Activated CD8-positive, alpha-beta memory T cell treated with anti-CD3 and anti-CD28 coated beads, Interleukin-2, amount 50 U/mL, for 1 hour (primary cell): ENCODE measurements around the gene KLHL24.
"Not testable (repeated sequence)": the region's sequence is repeated elsewhere in the genome, so short reads cannot be mapped to it uniquely, and the experiment has no call there.

Source experiments
- DNase-seq: peaks from one replicate; pipeline ENCODE4 v3.0.0-alpha.2; 2020; ENCODE audit errors: extremely low read depth

Gene KLHL24, protein sequence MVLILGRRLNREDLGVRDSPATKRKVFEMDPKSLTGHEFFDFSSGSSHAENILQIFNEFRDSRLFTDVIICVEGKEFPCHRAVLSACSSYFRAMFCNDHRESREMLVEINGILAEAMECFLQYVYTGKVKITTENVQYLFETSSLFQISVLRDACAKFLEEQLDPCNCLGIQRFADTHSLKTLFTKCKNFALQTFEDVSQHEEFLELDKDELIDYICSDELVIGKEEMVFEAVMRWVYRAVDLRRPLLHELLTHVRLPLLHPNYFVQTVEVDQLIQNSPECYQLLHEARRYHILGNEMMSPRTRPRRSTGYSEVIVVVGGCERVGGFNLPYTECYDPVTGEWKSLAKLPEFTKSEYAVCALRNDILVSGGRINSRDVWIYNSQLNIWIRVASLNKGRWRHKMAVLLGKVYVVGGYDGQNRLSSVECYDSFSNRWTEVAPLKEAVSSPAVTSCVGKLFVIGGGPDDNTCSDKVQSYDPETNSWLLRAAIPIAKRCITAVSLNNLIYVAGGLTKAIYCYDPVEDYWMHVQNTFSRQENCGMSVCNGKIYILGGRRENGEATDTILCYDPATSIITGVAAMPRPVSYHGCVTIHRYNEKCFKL

DNA sequence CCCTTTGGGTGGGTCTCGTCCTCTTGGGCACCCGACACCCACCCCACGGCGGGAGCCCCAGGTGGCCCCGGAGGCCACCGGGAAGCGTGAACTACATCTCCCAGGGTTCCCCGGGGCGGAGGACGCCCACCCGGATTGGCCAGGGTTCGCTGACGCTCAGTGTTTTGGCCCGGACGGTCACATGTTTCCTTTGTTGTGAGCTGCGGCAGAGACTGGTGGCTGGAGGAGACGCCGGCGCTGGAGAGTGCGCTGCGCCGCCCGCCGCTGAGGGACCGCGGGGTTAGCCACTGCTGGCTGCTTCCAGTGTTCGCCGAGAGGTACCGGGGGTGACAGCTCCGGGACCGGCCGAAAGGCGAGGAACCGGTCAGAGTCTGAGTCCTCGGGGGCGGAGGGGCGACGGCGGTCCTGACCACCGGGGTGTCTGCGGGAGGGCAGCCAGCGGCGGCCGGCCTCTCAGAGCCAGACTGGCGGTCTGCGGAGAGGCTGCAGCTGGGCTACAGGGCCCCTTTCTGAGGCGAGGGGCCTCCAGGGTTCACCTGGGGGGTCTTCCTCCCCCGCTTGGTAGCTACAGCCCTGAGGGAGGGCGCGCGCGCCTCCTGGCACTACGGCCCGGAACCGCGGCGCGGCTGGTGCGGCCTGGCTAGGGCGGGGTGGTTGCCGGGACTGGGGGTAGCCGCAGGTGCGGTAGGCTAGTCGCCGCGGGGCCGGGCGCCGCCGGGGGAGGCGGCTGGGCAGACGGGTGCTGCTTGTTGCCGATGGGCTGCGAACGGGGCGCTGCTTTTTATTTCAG, at the start of gene KLHL24:
TSS of gene KLHL24 (plus strand) at position 193 of the 790 bp plus-strand sequence. CDS start 14,734 bp downstream, outside the sequence.
- DNase-seq = peak; percentile 69

DNA sequence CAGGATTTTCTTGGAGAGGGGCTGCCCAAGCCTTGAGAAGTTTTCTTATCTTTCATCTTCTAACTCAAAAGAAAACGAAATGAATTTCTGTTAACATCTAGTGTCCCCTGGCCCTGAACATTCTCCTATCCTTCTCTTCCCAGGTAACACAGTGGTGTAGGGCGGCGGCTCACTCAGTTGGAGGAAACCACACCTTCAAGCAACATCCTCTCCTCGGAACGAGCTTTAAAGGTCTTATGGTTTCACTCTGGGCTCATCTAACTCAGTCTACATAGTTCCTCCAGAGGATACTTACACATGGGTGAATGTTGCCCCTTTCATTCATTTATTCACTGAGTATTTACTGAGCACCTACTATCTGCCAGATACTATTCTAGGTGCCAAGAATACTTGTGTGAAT, 48.9 kb upstream of the KLHL24 start:
- no peak for DNase-seq

DNA sequence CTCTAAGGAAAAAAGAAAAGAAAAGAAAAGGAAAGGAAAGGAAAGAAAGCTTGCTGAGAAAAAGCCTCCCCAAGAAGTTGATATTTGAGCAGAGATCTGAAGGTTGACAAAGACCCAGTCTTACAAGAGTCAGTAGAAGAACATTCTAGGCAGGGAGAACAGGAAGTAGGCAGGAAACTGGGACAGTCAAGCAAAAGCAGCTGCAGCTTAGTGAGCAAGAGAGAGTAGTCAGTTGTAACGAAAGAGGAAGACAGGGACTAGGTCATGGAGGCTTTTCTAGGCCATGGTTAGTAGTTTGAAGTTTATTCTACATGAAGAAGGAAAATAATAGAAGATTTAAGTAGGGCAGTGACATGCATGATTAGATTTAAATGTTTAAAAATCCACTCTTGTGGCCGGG, 48.1 kb upstream of the KLHL24 start:
- DNase-seq = no peak

DNA sequence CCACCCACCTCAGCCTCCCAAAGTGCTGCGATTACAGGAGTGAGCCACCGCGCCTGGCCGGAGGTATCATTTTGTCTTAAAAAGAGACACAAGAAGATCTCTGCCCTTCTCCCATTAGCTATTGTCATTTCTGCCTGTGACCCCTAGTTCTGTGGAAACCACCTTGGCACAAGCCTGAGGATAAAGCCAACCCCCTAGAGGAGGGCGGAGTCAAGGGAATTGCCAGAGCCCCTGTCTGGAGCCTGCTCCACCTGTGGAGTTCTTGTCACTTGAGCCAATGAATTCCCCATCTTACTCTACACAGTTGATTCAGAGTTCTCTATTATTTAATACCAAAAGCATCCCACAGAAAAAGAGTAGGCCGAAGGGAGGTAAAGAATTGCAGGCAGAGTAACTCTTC, 45.0 kb upstream of the KLHL24 start:
- DNase-seq = no peak

DNA sequence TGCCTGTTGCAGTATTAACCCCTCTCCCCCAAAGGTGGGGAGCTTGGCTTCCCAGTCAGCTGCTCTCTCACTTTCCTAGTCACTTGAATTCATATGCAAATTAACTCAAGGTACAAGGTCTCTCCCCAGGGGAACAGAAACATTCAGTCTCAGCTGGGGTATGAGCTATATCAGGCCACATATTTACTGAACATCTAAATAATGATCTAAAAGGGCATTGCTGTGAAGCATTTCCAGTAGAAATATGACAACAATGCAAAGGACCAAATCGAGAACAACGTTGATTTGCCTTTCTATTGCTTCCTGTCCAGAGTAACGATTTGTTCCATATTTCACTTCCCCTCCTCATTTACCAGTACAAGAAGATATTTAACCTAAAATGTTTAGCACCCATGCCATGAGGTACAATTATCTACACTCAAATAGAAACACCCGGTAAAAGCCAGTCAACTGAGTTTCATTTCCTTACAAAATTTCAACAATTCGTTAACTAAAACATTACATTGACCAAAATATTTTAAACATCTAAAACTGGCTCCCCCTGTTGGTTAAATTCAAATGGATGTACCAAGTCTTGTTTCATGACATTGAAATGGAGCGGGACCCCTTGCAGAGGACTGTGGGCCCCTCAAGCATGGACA, 43.4 kb upstream of the KLHL24 start:
- DNase-seq = no peak

DNA sequence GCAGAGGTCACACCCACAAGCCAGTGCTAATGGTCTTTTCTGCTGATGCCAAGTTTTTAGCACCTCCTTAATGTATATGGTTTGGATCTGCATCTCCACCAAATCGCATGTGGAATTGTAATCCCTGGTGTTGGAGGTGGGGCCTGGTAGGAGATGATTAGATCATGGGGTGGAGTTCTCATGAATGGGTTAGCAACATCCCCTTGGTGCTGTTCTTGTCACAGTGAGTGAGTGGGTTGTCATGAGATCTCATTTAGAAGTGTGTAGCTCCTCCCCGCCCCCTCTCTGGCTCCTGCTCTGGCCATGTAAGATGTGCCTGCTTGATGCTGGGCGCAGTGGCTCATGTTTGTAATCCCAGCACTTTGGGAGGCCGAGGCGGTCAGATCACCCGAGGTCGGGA, 42.6 kb upstream of the KLHL24 start:
- no peak for DNase-seq

DNA sequence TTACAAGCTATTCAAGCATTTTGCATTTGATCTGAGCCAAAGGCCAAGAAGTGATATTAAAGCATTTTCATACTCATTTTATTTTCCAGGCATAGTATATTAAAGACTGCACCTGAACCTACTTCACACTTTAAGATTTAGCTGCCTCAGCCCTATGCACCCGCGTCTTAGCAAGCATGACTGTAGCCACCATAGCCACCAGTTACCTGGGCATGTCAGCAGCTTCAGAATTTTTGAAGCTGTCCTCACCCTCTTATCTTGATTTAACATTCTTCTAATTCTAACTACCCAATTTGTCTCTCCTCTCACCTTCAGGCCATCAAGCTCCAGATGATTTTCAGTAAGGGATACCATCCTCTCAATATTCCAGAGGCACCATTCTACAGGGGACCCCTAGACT, 40.8 kb upstream of the KLHL24 start:
- no peak for DNase-seq

DNA sequence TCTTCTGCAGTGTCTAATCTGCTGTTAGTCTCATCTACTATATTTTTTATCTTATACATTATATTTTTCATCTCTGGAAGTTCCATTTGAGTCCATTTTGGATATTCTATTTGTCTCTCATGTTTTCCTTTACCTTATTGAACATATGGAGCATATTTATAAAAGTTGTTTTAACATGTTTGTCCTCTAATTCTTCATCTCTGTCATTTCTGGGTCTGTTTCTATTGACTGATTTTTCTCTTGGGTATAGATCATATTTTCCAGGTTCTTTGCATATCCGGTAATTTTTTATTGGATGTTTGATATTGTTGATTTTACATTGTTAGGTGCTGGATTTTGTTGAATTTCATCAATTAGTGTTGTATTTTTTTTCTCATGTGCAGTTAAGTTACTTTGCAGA, 37.5 kb upstream of the KLHL24 start:
- no peak for DNase-seq

DNA sequence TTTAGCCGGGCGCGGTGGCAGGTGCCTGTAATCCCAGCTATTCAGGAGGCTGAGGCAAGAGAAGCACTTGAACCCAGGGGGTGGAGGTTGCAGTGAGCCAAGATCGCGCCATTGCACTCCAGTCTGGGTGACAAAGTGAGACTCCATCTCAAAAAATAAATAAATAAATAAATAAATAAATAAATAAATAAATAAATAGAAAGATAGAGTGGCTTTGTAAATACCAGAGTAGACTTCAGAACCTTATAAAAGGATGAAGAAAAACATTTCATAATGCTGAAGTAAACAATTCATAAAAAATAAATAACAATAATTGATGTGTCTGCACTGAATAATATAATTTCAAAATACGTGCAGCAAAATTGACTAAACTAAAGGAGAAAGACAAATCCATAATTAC, 24.1 kb upstream of the KLHL24 start:
- not testable (repeated sequence) for DNase-seq

DNA sequence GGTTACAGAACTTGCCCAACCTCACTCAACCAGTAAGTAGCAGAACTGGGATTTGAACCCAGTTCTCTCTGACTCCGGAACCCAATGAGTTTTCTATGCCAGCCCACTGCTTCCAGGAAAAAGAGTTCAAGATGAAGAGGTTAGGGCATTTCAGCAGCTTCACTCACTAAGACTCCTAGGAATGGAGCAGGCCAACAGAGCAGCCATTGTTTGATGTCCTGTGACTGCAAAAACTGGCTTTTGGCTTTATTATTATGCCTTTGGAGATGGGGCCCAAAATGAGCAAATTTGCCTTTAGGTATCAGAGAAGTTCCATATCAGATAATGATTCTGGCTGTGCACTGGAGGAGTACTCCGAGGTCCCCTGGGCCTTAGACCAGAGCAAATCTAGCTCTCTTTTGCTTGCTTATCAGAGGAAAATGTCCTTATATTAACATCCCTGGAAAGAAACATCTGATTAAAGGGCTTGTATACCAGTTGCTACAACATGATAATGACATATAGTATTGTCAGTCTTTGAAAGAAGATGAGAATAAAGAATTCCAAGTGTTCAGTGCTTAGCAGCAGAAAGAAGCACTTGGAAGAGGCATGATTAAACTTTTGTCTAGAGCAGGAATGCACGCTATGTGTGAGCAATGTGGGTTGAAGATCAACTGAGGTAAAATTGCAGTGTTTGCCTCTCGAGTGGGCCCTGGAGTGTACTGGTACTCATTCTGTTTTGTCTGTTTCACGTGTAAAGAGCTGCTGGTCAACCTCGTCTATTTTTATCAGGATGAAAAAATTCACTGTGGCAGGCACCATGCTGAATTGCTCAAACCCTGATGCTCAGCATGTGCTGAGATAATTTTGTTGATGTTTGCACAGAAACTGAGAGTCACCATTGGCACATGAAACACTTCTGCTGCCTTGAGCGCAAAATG, 21.8 kb upstream of the KLHL24 start:
- no peak for DNase-seq

DNA sequence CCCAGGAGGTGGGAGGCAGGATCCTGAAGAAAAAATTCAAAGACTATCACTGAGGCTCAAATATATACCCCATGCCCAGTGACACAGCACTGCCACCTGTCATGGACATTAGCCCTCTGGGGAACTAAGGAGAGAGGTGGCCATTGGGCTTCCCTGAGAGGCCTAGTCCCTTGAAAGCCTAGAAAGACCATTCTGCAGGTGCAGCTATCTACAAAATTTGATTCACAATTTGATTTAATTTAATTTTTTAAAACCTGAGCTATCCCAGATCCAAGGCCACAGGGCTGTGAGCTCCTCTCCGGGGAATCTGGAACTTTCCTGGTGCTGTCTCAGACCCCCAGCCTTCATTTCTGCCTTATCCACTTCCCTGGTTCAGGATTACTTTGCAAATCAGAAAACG, 16.9 kb upstream of the KLHL24 start:
- no peak for DNase-seq

DNA sequence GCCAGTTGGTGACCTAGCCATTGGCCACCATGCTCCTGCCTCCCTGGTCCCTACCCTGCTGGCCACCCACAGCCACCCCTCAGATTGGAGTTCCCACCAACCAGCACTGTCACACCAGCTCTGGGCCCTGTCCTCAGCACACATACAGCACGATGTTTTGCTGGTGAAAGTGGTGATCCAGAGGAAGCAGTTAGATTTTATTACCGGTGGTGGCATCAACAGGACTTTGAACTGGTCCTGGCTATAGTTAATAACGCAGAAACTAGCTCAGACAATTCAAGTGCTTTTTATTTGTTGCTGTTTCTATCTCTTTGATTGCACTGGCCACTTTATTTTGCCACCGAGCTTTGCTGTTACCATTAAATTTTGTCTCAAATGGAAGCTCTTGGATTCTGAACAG, 16.4 kb upstream of the KLHL24 start:
- DNase-seq = no peak

DNA sequence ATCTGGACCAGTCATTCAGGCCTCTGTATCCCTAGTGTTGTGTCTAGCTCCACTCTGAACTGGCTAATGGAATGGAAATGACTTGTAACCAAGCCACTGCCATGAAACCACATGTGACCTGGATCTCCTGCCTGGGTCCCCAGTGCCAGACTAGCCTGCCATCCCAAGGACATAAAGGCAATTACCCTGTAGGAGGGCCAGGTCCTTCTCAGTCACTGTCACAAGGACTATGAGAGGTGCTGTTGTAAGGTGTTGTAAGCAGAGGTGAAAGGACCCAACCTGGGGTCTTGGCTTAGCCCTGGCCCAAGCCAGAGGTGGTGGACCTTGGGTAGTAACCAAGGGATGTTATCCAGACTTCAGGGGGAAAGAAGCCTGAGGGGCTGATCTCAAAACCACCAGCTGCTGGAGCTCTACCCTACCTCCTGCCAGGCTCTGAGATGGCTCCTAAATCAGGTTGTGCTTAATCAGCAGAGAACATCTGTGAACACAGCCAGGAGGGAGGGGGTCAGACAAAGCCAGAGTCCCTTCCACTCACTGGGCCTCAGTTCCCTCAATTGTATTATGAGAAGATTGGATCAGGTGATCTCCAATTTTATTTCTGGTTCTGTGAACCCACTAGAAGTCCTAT, 15.7 kb upstream of the KLHL24 start:
- no peak for DNase-seq

DNA sequence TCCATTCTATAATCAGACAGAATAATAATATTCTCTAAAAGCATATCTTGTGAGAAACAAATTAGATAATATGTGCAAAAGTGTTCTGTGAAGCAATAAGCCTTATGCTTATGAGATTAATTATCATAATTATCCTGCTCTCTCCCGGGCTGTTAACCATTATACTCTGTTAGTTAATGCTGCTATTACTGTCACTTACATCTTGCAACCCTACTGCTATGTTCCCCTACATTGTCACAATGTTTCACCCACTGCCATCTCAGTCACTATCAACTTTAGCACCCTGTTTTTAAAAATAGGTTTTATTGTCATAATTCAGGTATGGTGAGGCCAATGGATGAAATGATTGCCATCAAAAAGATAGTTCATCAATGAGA, 15.2 kb upstream of the KLHL24 start:
- DNase-seq = no peak

DNA sequence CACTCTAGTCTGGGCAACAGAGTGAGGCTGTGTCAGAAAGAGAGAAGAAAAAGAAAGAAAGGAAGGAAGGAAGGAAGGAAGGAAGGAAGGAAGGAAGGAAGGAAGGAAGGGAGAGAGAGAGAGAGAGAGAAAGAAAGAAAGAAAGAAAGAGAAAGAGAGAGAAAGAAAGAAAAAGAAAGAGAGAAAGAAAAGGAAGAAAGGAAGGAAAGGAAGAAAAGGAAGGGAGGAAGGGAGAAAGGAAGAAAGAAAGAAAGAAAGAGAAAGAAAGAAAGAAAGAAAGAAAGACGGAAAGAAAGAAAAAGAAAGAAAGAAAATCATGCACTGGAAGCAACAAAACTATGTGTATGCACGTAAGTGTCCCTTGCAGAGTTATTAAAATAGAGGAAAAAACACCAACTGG, 12.9 kb upstream of the KLHL24 start:
- not testable (repeated sequence) for DNase-seq

DNA sequence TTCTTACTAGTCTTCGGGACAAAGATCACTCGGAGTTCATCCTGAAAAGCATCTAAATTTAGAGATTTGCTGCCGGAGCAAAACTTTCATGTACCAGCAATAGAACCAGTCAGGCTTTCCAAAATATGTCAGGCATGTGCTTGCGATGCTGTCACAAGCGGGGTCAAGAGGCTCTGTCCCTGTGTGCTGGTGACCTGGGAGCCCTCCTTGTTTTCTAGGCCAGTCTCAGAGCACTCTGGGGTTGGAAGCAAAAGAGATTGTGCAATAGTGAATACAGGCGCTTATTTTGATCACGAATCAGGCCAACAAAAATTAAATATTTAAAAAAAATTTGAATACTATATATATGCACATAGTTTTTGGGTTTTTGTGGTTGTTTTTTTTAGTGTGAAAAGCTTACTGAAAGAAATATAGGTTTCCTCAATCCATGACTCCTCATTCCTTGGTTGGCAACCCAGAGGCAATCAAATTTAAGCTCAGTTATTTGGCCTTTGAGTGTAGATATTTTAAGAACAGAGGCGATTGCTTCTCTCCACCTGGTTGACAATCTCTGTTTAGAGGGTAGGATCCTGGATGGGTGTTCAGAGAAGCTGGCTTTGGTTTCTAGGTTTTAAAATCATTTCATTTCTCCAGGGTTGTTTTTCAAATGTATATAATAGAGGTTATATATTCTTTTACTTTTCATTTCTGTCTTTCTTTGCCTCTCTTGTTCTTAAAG, 8.4 kb upstream of the KLHL24 start:
- DNase-seq = no peak

DNA sequence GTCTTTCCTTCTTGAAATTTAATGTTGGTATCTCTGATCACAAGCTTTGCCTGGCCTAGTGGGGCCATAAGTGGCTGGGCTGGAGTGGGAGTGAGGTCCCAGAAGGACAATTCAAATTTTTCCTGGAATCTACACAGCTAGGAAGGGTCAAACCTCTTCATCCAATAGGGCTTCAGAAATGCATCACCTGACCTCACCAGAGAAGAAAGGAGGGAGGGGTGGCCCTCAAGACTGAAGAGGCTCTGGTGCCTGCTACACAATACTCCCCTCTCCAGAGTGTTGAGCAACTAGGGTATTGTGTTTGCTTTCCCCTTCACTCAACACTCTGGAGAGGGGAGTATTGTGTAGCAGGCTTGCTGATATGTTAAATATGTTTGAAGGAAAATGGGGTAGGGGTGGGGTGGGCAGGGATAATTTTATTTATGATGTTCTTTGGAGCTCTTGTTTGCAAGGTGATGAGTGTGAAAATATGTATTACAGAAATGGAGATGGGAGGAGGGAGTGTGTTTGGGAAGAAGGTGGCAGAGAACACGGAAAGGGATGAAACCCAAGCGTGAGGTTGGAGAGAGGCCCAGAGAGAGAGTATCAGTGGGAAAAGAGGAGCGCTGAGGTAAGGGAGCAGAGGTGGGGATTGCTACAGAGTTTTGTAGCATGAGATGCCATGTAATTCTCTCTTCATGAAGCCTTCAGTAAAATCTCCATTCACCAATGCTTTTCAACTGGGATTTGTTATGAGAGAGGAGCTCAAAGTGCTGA, 5.7 kb upstream of the KLHL24 start:
- DNase-seq = no peak

DNA sequence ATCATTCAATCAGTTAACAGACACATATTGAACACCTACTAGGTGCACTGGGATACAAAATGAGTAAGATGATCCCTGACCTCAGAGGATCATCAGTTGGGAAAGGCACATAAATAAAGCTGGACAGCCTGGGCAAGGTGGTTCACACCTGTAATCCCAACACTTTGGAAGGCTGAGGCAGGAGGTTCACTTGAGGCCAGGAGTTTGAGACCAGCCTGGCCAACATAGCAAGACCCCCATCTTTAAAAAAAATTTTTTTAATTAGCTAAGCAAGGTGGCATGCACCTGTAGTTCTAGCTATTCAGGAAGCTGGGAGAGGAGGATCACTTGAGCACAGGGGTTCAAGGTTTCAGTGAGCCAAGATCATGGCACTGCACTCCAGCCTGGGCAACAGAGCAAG, 3.7 kb upstream of the KLHL24 start:
- DNase-seq = no peak

DNA sequence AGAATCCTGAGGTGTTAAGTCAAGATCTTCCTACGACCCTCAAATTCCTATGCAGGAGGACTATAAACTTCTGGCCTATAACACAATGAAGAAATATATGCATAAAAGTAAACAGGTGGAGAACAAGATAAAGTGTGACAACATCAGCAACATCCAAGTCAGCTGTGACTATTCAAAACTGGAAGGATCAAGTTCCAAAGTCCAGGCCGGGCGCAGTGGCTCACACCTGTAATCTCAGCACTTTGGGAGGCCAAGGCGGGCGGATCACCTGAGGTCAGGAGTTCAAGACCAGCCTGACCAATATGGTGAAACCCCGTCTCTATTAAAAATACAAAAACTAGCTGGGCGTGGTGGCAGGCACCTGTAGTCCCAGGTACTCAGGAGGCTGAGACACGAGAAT, 2.7 kb upstream of the KLHL24 start:
- DNase-seq = not testable (repeated sequence)
